Rectal smooth muscle tissue (tissue), 1 donor: Measurements from ENCODE around the gene DNMT3A.
"Not testable (repeated sequence)": the region's sequence is repeated elsewhere in the genome, so short reads cannot be mapped to it uniquely, and the experiment has no call there.

ENCODE experiments used
- H3K27ac ChIP-seq: one replicate; pipeline ENCODE4 v1.7.0; 2013; ENCODE audit warnings: low read depth, low read length, inconsistent platforms
- H3K27me3 ChIP-seq: one replicate; pipeline ENCODE4 v1.7.0; 2013; ENCODE audit warnings: low read length; ENCODE audit not compliant: control insufficient read depth, insufficient read depth
- H3K36me3 ChIP-seq: one replicate; pipeline ENCODE4 v1.7.0; 2013; ENCODE audit warnings: low read length; ENCODE audit not compliant: control insufficient read depth, insufficient read depth
- H3K4me1 ChIP-seq: one replicate; pipeline ENCODE4 v1.7.0; 2013; ENCODE audit warnings: low read length; ENCODE audit not compliant: control insufficient read depth, insufficient read depth
- H3K4me3 ChIP-seq: one replicate; pipeline ENCODE4 v1.7.0; 2013; ENCODE audit warnings: low read length
- H3K9ac ChIP-seq: one replicate; pipeline ENCODE4 v1.7.0; 2013; ENCODE audit warnings: low read length

Gene DNMT3A

GRCh38 chr2:25220313-25220712 lies 121.4 kb downstream of the DNMT3A start:
- H3K9ac ChIP-seq: no peak overlapping the region
- H3K36me3 ChIP-seq: no peaks in the 10 kb centered on the region
- no peak overlapping the region for H3K4me3 ChIP-seq
- H3K27ac ChIP-seq: no peak overlapping the region
- no peaks in the 10 kb centered on the region for H3K4me1 ChIP-seq
- H3K27me3 ChIP-seq: no peaks in the 10 kb centered on the region

GRCh38 chr2:25219621-25220020 lies 122.1 kb downstream of the DNMT3A start:
- Histone ChIP-seq H3K27ac (no peak overlapping the region), H3K36me3 (no peaks in the 10 kb centered on the region), H3K9ac (no peak overlapping the region), H3K4me3 (no peak overlapping the region), H3K4me1 (no peaks in the 10 kb centered on the region), H3K27me3 (no peaks in the 10 kb centered on the region)

GRCh38 chr2:25218100-25218499 lies 123.6 kb downstream of the DNMT3A start:
- no peak overlapping the region for H3K4me3 ChIP-seq

GRCh38 chr2:25215948-25216679 lies 125.6 kb downstream of the DNMT3A start:
- Histone ChIP-seq H3K9ac (no peak overlapping the region), H3K27me3 (no peaks in the 10 kb centered on the region), H3K4me1 (no peaks in the 10 kb centered on the region), H3K27ac (peak overlapping the region; percentile 56), H3K4me3 (peak overlapping the region; percentile 64), H3K36me3 (no peaks in the 10 kb centered on the region)

More at GRCh38 chr2:25218100-25218499, 123.6 kb downstream of the DNMT3A start:
- H3K9ac ChIP-seq: no peak overlapping the region
- H3K36me3 ChIP-seq: no peaks in the 10 kb centered on the region
- H3K4me1 ChIP-seq: no peaks in the 10 kb centered on the region
- H3K27ac ChIP-seq: no peak overlapping the region
- no peaks in the 10 kb centered on the region for H3K27me3 ChIP-seq

GRCh38 chr2:25215232-25215631 lies 126.5 kb downstream of the DNMT3A start:
- Histone ChIP-seq H3K27me3 (no peaks in the 10 kb centered on the region), H3K9ac (no peak overlapping the region), H3K27ac (peak overlapping the region; percentile 56), H3K4me3 (no peak overlapping the region), H3K4me1 (no peaks in the 10 kb centered on the region), H3K36me3 (no peaks in the 10 kb centered on the region)

- H3K4me3 ChIP-seq: no peak overlapping the region
- H3K27ac ChIP-seq: no peak overlapping the region
- no peaks in the 10 kb centered on the region for H3K36me3 ChIP-seq
- H3K27me3 ChIP-seq: no peaks in the 10 kb centered on the region
- H3K9ac ChIP-seq: no peak overlapping the region
- H3K4me1 ChIP-seq: no peaks in the 10 kb centered on the region
Measured at GRCh38 chr2:25213229-25213628, 128.5 kb downstream of the DNMT3A start.

- not testable (repeated sequence) for H3K9ac ChIP-seq, H3K27ac ChIP-seq, H3K4me3 ChIP-seq, H3K27me3 ChIP-seq, H3K4me1 ChIP-seq, H3K36me3 ChIP-seq
Measured at GRCh38 chr2:25210923-25211322, 130.8 kb downstream of the DNMT3A start.

- Histone ChIP-seq H3K27me3 (no peaks in the 10 kb centered on the region), H3K27ac (no peak overlapping the region), H3K4me3 (no peak overlapping the region), H3K36me3 (no peaks in the 10 kb centered on the region), H3K4me1 (no peaks in the 10 kb centered on the region), H3K9ac (no peak overlapping the region)
Measured at GRCh38 chr2:25207078-25207545, 134.6 kb downstream of the DNMT3A start.

GRCh38 chr2:25204190-25204838 lies 137.4 kb downstream of the DNMT3A start:
- Histone ChIP-seq H3K36me3 (no peaks in the 10 kb centered on the region), H3K4me1 (no peaks in the 10 kb centered on the region), H3K27ac (no peak overlapping the region), H3K4me3 (no peak overlapping the region), H3K27me3 (no peaks in the 10 kb centered on the region), H3K9ac (no peak overlapping the region)

GRCh38 chr2:25202275-25202674 lies 139.4 kb downstream of the DNMT3A start:
- no peaks in the 10 kb centered on the region for H3K4me1 ChIP-seq
- no peaks in the 10 kb centered on the region for H3K27me3 ChIP-seq
- H3K9ac ChIP-seq: no peak overlapping the region
- no peak overlapping the region for H3K4me3 ChIP-seq
- H3K27ac ChIP-seq: no peak overlapping the region
- no peaks in the 10 kb centered on the region for H3K36me3 ChIP-seq

GRCh38 chr2:25201794-25202193 lies 139.9 kb downstream of the DNMT3A start:
- Histone ChIP-seq H3K4me1 (no peaks in the 10 kb centered on the region), H3K9ac (no peak overlapping the region), H3K27ac (no peak overlapping the region), H3K4me3 (no peak overlapping the region), H3K36me3 (no peaks in the 10 kb centered on the region), H3K27me3 (no peaks in the 10 kb centered on the region)

- no peaks in the 10 kb centered on the region for H3K4me1 ChIP-seq
- H3K4me3 ChIP-seq: no peak overlapping the region
- no peaks in the 10 kb centered on the region for H3K27me3 ChIP-seq
- no peaks in the 10 kb centered on the region for H3K36me3 ChIP-seq
- H3K27ac ChIP-seq: no peak overlapping the region
- H3K9ac ChIP-seq: no peak overlapping the region
Measured at GRCh38 chr2:25201265-25201664, 140.5 kb downstream of the DNMT3A start.

- H3K36me3 ChIP-seq: no peaks in the 10 kb centered on the region
- no peaks in the 10 kb centered on the region for H3K27me3 ChIP-seq
- H3K4me3 ChIP-seq: no peak overlapping the region
- H3K27ac ChIP-seq: no peak overlapping the region
- H3K9ac ChIP-seq: no peak overlapping the region
- no peaks in the 10 kb centered on the region for H3K4me1 ChIP-seq
Measured at GRCh38 chr2:25198576-25198975, 143.1 kb downstream of the DNMT3A start.
